GM10266 (cell line): Measurements from ENCODE around the gene FABP1.

Source experiments
- DNase-seq: peaks from one replicate; pipeline ENCODE4 v3.0.0; 2012; ENCODE audit errors: extremely low spot score
- CTCF ChIP-seq: IDR thresholded peaks from 2 replicates; pipeline ENCODE4 v1.5.1; 2012; ENCODE audit warnings: mild to moderate bottlenecking, low read depth; ENCODE audit not compliant: control insufficient read depth, insufficient read depth; ENCODE audit errors: missing control alignments

The FABP1 gene

GRCh38 chr2:88097891-88098557 is 29.8 kb downstream of the FABP1 start:
- TF ChIP-seq CTCF = no peak
- DNase-seq = no peak

GRCh38 chr2:88097192-88097591 is 30.7 kb downstream of the FABP1 start:
- no peak for DNase-seq

DNA sequence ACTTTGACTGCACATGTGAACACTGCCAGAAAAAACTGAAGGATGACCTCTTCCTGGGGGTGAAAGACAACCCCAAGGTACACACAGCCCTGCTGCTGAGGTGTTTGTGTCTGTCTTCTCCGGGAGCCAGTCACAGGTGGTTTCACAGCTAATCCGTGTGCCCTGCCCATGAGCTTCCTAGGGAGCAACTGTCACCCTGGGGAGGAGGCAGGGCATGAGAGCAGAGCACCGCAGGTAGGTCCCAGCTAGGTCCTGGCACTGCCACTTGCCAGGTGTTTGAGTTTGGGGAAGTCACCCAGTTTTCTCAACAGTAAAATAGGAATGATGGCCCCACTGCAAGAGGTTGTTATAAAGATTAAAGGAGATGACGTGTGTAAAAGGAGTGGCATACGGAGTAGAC is 31.2 kb downstream of the FABP1 start:
- DNase-seq = no peak
- TF ChIP-seq CTCF = no peak

More at GRCh38 chr2:88097192-88097591, 30.7 kb downstream of the FABP1 start:
- no peak for TF ChIP-seq CTCF

DNA sequence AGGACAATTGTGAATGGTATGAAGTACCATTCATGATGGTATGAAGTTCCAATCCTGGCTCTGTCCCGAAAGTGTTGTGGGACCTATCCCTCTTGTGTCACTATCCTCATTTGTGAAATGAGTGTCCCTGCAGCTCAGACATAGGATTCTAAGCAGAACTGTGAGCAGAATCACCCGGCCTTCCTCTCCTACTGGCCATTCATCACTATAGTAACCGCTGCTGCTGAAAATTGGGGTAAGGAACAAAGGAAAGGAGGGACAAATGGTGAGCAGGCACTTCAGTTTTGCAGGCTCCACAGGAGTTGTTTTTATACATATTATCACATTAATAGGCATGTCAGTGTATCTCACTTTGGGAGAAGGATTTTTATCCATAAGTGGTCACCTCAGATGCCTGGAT is 32.8 kb downstream of the FABP1 start:
- no peak for TF ChIP-seq CTCF
- DNase-seq = no peak

DNA sequence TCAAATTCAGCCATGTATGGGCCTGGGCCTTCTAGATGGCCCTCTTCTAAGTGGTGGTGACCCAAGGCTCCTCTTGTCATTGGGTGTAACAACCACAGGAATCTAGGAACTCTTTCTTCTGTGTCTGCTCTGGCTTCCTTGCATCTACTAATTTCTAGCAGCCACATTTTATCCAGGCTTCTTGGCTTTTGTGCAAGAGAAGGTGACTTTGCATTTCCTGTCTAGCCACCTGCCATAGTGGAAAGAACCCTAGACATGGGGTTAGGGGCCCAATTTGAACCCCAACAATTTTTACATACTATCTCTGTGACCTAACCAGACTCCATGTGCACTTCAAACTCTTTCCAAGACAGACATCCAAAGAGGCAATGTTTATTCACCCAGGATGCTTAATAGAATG is 35.1 kb downstream of the FABP1 start:
- DNase-seq = no peak
- no peak for TF ChIP-seq CTCF

DNA sequence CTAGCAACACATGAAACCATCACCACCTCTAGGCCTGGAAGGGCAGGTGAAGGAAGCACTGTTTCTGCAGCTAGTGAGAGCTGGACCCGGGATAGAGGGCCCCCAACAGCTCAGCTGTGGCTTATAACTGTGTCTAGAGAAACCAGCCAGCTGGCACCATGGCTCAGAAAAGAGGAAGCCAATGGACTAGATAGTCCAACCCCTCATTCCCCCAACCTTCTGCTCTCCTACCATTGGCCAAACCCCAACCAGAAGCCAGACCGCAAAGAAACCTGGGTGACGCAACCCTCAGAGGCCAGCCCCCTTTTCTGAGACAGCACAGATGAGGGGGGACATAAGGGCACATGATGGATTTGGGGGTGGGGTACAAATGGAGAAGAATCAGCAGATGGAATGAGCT is 35.9 kb downstream of the FABP1 start:
- TF ChIP-seq CTCF = no peak
- no peak for DNase-seq

DNA sequence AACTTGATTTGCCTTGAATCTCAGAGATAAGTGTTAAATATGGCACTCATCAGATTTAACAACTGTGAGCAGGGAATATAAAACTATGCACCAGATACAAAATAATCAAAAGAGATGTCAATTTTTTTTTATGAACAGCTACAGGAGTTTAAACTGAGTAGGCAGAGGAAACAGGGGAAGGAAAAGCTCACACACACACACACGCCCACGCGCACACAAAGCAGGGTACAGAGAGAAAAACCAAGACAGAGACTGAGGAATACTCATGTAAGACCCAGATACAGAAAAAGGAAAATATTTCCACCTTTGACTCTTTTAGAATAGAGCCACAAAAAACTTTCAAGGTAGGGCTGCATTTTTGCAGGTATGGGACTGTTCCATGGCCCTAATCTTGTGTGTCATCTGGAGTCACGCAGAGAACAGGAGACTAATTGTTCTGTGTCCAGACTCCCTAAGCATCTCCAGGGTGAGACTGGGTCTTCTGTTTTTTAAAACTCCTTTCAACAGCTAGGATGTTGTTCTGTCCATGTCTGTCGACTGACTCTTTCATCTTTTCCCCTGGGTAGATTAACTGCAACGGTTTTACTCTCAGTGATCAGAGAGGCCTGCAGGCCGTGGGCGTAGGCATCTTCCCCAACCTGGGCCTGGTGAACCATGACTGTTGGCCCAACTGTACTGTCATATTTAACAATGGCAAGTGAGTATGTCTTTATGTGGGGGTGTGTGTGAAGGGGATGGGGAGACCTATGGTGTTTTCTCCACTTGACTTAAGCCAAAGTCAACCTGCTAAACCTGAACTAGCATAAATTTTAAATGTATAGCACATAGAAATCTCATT is 37.2 kb downstream of the FABP1 start:
- TF ChIP-seq CTCF = no peak

More for the DNA sequence above, 37.2 kb downstream of the FABP1 start:
- DNase-seq = no peak
